B cell (primary cell): ENCODE results near the gene TM9SF2. TPM values are rescaled to one million over a fixed set of nuclear protein-coding genes. Genes with fewer than 3 reads are reported as not detected.

Experiments used
- ATAC-seq: fragments of 200-7000 bp; cut with Tn5 transposase; one replicate; pipeline ENCODE4 v1.10.0; 2021; ENCODE audit warnings: low read depth, mild to moderate bottlenecking, moderate number of reproducible peaks, moderate library complexity
- CTCF ChIA-PET: fragments of 350-600 bp; sonication (Branson Sonifier 250); formaldehyde crosslinking; loops from one replicate; lab custom pipeline; 2021; ENCODE audit warnings: antibody characterized with exemption, inconsistent platforms; lab: Charles Lee
- POLR2A ChIA-PET: fragments of 350-600 bp; sonication (Branson Sonifier 250); formaldehyde crosslinking; loops from one replicate; lab custom pipeline; 2021; ENCODE audit warnings: antibody characterized with exemption; lab: Charles Lee
- DNase-seq: peaks from one replicate; pipeline ENCODE4 v3.0.0; 2013
- H2AFZ ChIP-seq: 2 replicates; pipeline ENCODE4 v1.6.1; 2012; ENCODE audit warnings: mild to moderate bottlenecking, low read depth, low read length; ENCODE audit not compliant: insufficient read depth, poor library complexity, severe bottlenecking
- H3K27ac ChIP-seq, 2 donors: 1 replicate in 1 of 2; 2 replicates in 1 of 2; pipeline ENCODE4 v1.5.1; 2012 to 2013; ENCODE audit warnings: low read length in 2 of 2, mild to moderate bottlenecking in 2 of 2, moderate library complexity in 1 of 2
- H3K27me3 ChIP-seq, 4 experiments: fragments of 200-600 bp in 1 of 4; sonication (generic) in 1 of 4; replicated peaks in 1 of 4; 1 replicate in 2 of 4; 2 replicates in 2 of 4; pipeline versions ENCODE4 v1.6.1 to v1.7.0; 2013 to 2016; ENCODE audit warnings: low read length in 3 of 4, mild to moderate bottlenecking in 2 of 4, mixed read lengths in 1 of 4, moderate library complexity in 1 of 4; ENCODE audit not compliant: insufficient read depth in 4 of 4, control insufficient read depth in 3 of 4; ENCODE audit errors: control extremely low read depth in 1 of 4
- H3K36me3 ChIP-seq, 2 experiments: replicated peaks in 1 of 2; 1 replicate in 1 of 2; 2 replicates in 1 of 2; pipeline versions ENCODE4 v1.6.1 to v1.7.1; 2013; ENCODE audit warnings: low read length in 1 of 2; ENCODE audit not compliant: insufficient read depth in 2 of 2, control insufficient read depth in 1 of 2; ENCODE audit errors: control extremely low read depth in 1 of 2, extremely low read depth in 1 of 2
- H3K4me1 ChIP-seq, 2 donors: fragments of 200-600 bp in 1 of 2; sonication (generic) in 1 of 2; 1 replicate in 1 of 2; 2 replicates in 1 of 2; pipeline versions ENCODE4 v1.5.1 to v1.6.1; 2013 to 2017; ENCODE audit warnings: low read length in 2 of 2; ENCODE audit not compliant: control insufficient read depth in 2 of 2, insufficient read depth in 2 of 2
- H3K4me2 ChIP-seq: replicated peaks from 2 replicates; pipeline ENCODE3; 2012; ENCODE audit warnings: mild to moderate bottlenecking, low read depth, low read length; ENCODE audit not compliant: poor library complexity, severe bottlenecking
- H3K4me3 ChIP-seq, 5 experiments: fragments of 200-600 bp in 1 of 5; sonication (generic) in 1 of 5; 1 replicate in 3 of 5; 2 replicates in 2 of 5; pipeline versions ENCODE4 v1.5.1 to v1.7.0; 2011 to 2016; ENCODE audit warnings: low read length in 4 of 5, mild to moderate bottlenecking in 4 of 5, low read depth in 2 of 5, control low read depth in 1 of 5, moderate library complexity in 1 of 5; ENCODE audit not compliant: insufficient read depth in 1 of 5; ENCODE audit errors: control extremely low read depth in 1 of 5, extremely low read depth in 1 of 5
- H3K79me2 ChIP-seq: fragments of 200-600 bp; sonication (generic); one replicate; pipeline ENCODE4 v1.6.0; 2016; ENCODE audit warnings: low read length; ENCODE audit not compliant: control insufficient read depth, insufficient read depth
- H3K9ac ChIP-seq: fragments of 200-600 bp; sonication (generic); 2 replicates; pipeline ENCODE4 v1.6.1; 2017; ENCODE audit warnings: mild to moderate bottlenecking, low read length, moderate library complexity
- H3K9me3 ChIP-seq, 3 donors: one replicate each; pipeline versions ENCODE4 v1.6.1 to v1.7.1; 2013; ENCODE audit warnings: low read length in 2 of 3; ENCODE audit not compliant: control insufficient read depth in 2 of 3, insufficient read depth in 1 of 3; ENCODE audit errors: control extremely low read depth in 1 of 3
- H4K20me1 ChIP-seq: 2 replicates; pipeline ENCODE4 v1.6.0; 2012; ENCODE audit warnings: mild to moderate bottlenecking, low read length; ENCODE audit not compliant: insufficient read depth, control insufficient read depth, poor library complexity, severe bottlenecking
- H3K27ac Mint-ChIP-seq: one replicate; pipeline ENCODE4 v1.8.0; 2021; ENCODE audit warnings: mixed read lengths
- H3K27me3 Mint-ChIP-seq: one replicate; pipeline ENCODE4 v1.8.0; 2021; ENCODE audit warnings: mixed read lengths
- H3K4me1 Mint-ChIP-seq: one replicate; pipeline ENCODE4 v1.8.0; 2021; ENCODE audit warnings: mixed read lengths
- H3K4me3 Mint-ChIP-seq: one replicate; pipeline ENCODE4 v1.8.0; 2021; ENCODE audit warnings: mixed read lengths
- H3K9me3 Mint-ChIP-seq: one replicate; pipeline ENCODE4 v1.8.0; 2022; ENCODE audit warnings: mixed read lengths; ENCODE audit not compliant: insufficient read depth
- EZH2 ChIP-seq: IDR thresholded peaks from 2 replicates; pipeline ENCODE4 v1.6.1; 2012; ENCODE audit warnings: borderline replicate concordance, low read depth, mild to moderate bottlenecking, moderate library complexity, low read length; ENCODE audit not compliant: insufficient read depth, poor library complexity, severe bottlenecking
- WGBS: methylation state at CpG from one replicate; pipeline ENCODE4 v1.1.5; 2013; ENCODE audit warnings: missing lambda C conversion rate; ENCODE audit not compliant: insufficient coverage; 5-methylcytosine and 5-hydroxymethylcytosine counted together
- intact Hi-C: fragments of 100-400 bp; cut with micrococcal nuclease; formaldehyde crosslinking; loops from one replicate; pipeline ENCODE4 v1.10.0; 2022
- polyA plus RNA-seq: library from polyadenylated mRNA; depleted of rRNA; stranded (reverse); fragments of >200 nt; gene quantifications from 2 replicates; pipeline ENCODE4 v1.2.3, GENCODE V29; 2012
- total RNA-seq, 2 donors: library from RNA; stranded (reverse); fragments of 120-200 nt in 1 of 2; gene quantifications; 1 replicate in 1 of 2; 2 replicates in 1 of 2; pipeline versions ENCODE4 v1.2.3 to v1.2.4, GENCODE V29; 2013 to 2022
- TF ChIP-seq, protein P1 (sequence below): fragments of 200-600 bp; IDR thresholded peaks from one replicate; pipeline ENCODE4 v1.8.0; 2022; ENCODE audit warnings: antibody characterized with exemption, mild to moderate bottlenecking

The TM9SF2 gene
- total and polyA plus RNA-seq, 2 donors (not counting 1 experiment from before 2014, with no cell fraction given), result 20.2 to 63.6 TPM

DNA sequence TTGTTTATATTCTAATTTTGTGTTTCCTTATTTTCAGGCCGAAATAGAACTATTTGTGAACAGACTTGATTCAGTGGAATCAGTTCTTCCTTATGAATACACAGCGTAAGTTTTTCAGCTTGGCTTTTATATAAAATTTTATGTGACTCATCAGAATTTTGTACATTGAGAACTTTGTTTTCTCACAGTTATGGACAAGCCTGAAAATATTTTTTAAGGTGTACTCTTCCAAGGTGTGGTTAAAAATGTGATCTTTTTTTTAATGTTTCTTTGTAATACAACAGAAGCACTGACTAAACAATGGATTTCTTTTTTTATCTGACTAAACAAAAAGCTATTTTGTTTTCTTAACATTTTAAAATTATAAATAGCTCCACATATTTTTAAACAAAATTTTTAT is 16.3 kb downstream of the TM9SF2 start:
- no peak for ATAC-seq
- no peak for TF ChIP-seq EZH2
- TF ChIP-seq, protein P1, sequence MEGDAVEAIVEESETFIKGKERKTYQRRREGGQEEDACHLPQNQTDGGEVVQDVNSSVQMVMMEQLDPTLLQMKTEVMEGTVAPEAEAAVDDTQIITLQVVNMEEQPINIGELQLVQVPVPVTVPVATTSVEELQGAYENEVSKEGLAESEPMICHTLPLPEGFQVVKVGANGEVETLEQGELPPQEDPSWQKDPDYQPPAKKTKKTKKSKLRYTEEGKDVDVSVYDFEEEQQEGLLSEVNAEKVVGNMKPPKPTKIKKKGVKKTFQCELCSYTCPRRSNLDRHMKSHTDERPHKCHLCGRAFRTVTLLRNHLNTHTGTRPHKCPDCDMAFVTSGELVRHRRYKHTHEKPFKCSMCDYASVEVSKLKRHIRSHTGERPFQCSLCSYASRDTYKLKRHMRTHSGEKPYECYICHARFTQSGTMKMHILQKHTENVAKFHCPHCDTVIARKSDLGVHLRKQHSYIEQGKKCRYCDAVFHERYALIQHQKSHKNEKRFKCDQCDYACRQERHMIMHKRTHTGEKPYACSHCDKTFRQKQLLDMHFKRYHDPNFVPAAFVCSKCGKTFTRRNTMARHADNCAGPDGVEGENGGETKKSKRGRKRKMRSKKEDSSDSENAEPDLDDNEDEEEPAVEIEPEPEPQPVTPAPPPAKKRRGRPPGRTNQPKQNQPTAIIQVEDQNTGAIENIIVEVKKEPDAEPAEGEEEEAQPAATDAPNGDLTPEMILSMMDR, result no peak
- intact Hi-C loops, result no loop called here
- Histone ChIP-seq H2AFZ (no peak overlapping the region), H3K27ac (no peak overlapping the region), H3K4me2 (no peak overlapping the region), H3K9ac (no peak overlapping the region), H3K9me3 (no peaks in the 10 kb centered on the region), H3K4me3 (no peak overlapping the region), H3K4me1 (peaks cover 11 to 21% of the 10 kb centered on the region in 2 donors), H3K79me2 (peaks cover 88% of the 10 kb centered on the region), H3K36me3 (peaks cover 6 to 56% of the 10 kb centered on the region in 2 experiments), H4K20me1 (peaks cover 69% of the 10 kb centered on the region), H3K27me3 (no peaks in the 10 kb centered on the region)
- no peaks in the 10 kb centered on the region for H3K9me3 Mint-ChIP-seq
- H3K4me3 Mint-ChIP-seq, result no peak overlapping the region
- POLR2A ChIA-PET, result no interaction called here
- WGBS, result no CpG with 5 or more reads among the region's 2 CpGs
- no peak for DNase-seq
- CTCF ChIA-PET, result interaction anchor here (1.6 kb wide), 1 partner anchor 12 kb away, joined by 5 read pairs; no protein-coding TSS in a partner anchor
- H3K4me1 Mint-ChIP-seq, result peaks cover 39% of the 10 kb centered on the region
- no peak overlapping the region for H3K27ac Mint-ChIP-seq
- no peaks in the 10 kb centered on the region for H3K27me3 Mint-ChIP-seq

DNA sequence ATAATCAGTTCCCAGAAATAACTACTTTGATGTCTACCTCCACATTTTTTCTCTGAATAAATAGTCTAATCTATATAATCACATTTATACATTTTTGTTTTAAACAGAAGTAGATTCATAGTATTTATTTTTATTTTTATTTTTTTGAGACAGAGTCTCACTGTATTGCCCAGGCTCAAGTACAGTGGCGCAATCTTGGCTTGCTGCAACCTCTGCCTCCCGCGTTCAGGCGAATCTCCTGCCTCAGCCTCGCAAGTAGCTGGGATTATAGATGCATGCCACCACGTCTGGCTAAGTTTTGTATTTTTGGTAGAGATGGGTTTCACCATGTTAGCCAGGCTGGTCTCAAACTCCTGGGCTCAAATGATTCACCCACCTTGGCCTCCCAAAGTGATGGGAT is 16.7 kb downstream of the TM9SF2 start:
- Histone ChIP-seq H4K20me1 (peaks cover 65% of the 10 kb centered on the region), H3K4me1 (peaks cover 11 to 19% of the 10 kb centered on the region in 2 donors), H3K9ac (no peak overlapping the region), H3K9me3 (no peaks in the 10 kb centered on the region), H3K27me3 (no peaks in the 10 kb centered on the region), H3K36me3 (peaks cover 6 to 60% of the 10 kb centered on the region in 2 experiments), H3K4me2 (no peak overlapping the region), H3K27ac (no peak overlapping the region), H2AFZ (no peak overlapping the region), H3K79me2 (peaks cover 84% of the 10 kb centered on the region), H3K4me3 (no peak overlapping the region)
- 96% methylated on average over 5 of the region's 6 CpGs for WGBS
- ChIA-PET CTCF (interaction anchor here (0.7 to 1.6 kb wide), 3 partner anchors 8 to 341 kb away, joined by 3 to 5 read pairs (median 4); no protein-coding TSS in a partner anchor), POLR2A (interaction anchor here (0.6 to 0.7 kb wide), 2 partner anchors 20 to 414 kb away, joined by 3 read pairs; no protein-coding TSS in a partner anchor)
- Mint-ChIP-seq H3K4me1 (peaks cover 34% of the 10 kb centered on the region), H3K27ac (no peak overlapping the region), H3K27me3 (no peaks in the 10 kb centered on the region), H3K4me3 (no peak overlapping the region), H3K9me3 (no peaks in the 10 kb centered on the region)
- intact Hi-C loops, result no loop called here
- TF ChIP-seq, protein P1, result no peak
- TF ChIP-seq EZH2, result no peak
- no peak for DNase-seq
- ATAC-seq, result no peak
